NB4 (cell line): Measurements from ENCODE around the gene SFMBT2.

Experiments
- CTCF ChIP-seq: IDR thresholded peaks from one replicate; pipeline ENCODE4 v1.5.1; 2012; ENCODE audit warnings: low read depth, low read length
- MAX ChIP-seq: IDR thresholded peaks from 2 replicates; pipeline ENCODE4 v1.6.1; 2011; ENCODE audit warnings: low read depth, low read length
- MYC ChIP-seq: IDR thresholded peaks from 2 replicates; pipeline ENCODE4 v1.6.1; 2011; ENCODE audit warnings: low read depth, low read length
- POLR2A ChIP-seq: IDR thresholded peaks from 2 replicates; pipeline ENCODE4 v1.6.1; 2011; ENCODE audit warnings: mild to moderate bottlenecking; ENCODE audit not compliant: insufficient read length; ENCODE audit errors: extremely low read depth

GRCh38 chr10:7133278-7133677, 277.6 kb downstream of the SFMBT2 start:
- TF ChIP-seq POLR2A (no peak), CTCF (no peak), MYC (no peak), MAX (no peak)
